ENCODE results near the gene PTPRG. TPM values are rescaled to one million over a fixed set of nuclear protein-coding genes. Genes with fewer than 3 reads are reported as not detected.

The PTPRG gene
- total RNA-seq, 1 donor, result 41.0 TPM

GRCh38 chr3:61967937-61968336 lies 406.6 kb downstream of the PTPRG start:
- H3K4me3 ChIP-seq (ENCODE audit: low read depth, low read length), result no peak overlapping the region
- no peak for DNase-seq (ENCODE audit: low read depth)
- TF ChIP-seq CTCF (IDR thresholded peaks at IDR 0.05; ENCODE audit: insufficient read depth, low read depth, low read length), result no peak

GRCh38 chr3:61974662-61975061 lies 413.3 kb downstream of the PTPRG start:
- no peak for DNase-seq (ENCODE audit: low read depth)
- no peak overlapping the region for H3K4me3 ChIP-seq (ENCODE audit: low read depth, low read length)
- TF ChIP-seq CTCF (IDR thresholded peaks at IDR 0.05; ENCODE audit: insufficient read depth, low read depth, low read length), result no peak

GRCh38 chr3:61975199-61975598 lies 413.8 kb downstream of the PTPRG start:
- H3K4me3 ChIP-seq (ENCODE audit: low read depth, low read length), result no peak overlapping the region
- no peak for TF ChIP-seq CTCF (IDR thresholded peaks at IDR 0.05; ENCODE audit: insufficient read depth, low read depth, low read length)
- DNase-seq (ENCODE audit: low read depth), result no peak

- no peak for TF ChIP-seq CTCF (IDR thresholded peaks at IDR 0.05; ENCODE audit: insufficient read depth, low read depth, low read length)
- H3K4me3 ChIP-seq (ENCODE audit: low read depth, low read length), result no peak overlapping the region
- no peak for DNase-seq (ENCODE audit: low read depth)
These were observed 414.6 kb downstream of the PTPRG start for GRCh38 chr3:61975936-61976335.

- no peak for DNase-seq (ENCODE audit: low read depth)
- H3K4me3 ChIP-seq (ENCODE audit: low read depth, low read length), result no peak overlapping the region
- TF ChIP-seq CTCF (IDR thresholded peaks at IDR 0.05; ENCODE audit: insufficient read depth, low read depth, low read length), result no peak
These were observed 417.4 kb downstream of the PTPRG start for GRCh38 chr3:61978460-61979419.

GRCh38 chr3:61979638-61980037 lies 418.3 kb downstream of the PTPRG start:
- TF ChIP-seq CTCF (IDR thresholded peaks at IDR 0.05; ENCODE audit: insufficient read depth, low read depth, low read length), result no peak
- peak; percentile 21 for DNase-seq (ENCODE audit: low read depth)

More at GRCh38 chr3:61979638-61980037, 418.3 kb downstream of the PTPRG start:
- H3K4me3 ChIP-seq (ENCODE audit: low read depth, low read length), result no peak overlapping the region
